ENCODE data around the gene ANKRD6. TPM values are rescaled to one million over a fixed set of nuclear protein-coding genes. Genes with fewer than 3 reads are reported as not detected.

ANKRD6 gene
- total RNA-seq, 4 donors from 2014 or later = 1.6 to 6.8 (median 2.9) TPM

DNA sequence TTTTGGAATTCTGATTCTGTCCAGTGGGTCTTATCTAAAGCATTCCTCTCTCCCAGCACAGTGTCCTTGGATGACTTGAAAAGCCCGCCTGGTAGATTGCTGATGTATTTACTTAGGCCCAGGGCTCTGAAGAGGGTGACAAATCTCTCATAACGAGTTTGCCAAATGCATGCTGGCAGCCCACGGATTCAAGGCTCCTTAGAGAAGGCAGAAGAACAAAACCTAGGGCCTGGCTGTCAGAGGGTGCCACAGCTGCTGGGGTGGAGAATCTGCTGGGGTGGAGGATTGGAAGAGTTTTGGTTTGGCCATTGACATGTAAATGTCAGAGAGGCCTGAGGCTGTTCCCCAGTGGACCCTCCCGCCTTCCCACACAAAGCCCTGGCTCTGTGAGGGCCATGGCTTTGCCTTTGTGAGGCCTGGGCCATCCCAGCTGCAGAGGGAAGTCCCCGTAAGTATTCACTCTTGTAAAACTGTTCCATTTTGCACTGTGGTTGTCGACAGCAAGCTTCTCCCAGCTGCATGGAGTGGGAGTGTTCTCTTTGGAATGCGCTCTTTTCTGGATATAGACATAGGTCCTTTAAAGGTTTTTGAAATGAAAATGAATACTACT, 50.3 kb downstream of the ANKRD6 start:
- DNase-seq = no peak
- Histone ChIP-seq H3K4me1 (peaks cover 11 to 25% of the 10 kb centered on the region in 2 donors), H3K27ac (peak overlapping the region; percentile 9 to 64 (median 20)), H3K4me3 (no peak overlapping the region), H3K36me3 (no peaks in the 10 kb centered on the region), H3K9me3 (no peaks in the 10 kb centered on the region), H3K27me3 (no peaks in the 10 kb centered on the region)
- TF ChIP-seq, protein P1, sequence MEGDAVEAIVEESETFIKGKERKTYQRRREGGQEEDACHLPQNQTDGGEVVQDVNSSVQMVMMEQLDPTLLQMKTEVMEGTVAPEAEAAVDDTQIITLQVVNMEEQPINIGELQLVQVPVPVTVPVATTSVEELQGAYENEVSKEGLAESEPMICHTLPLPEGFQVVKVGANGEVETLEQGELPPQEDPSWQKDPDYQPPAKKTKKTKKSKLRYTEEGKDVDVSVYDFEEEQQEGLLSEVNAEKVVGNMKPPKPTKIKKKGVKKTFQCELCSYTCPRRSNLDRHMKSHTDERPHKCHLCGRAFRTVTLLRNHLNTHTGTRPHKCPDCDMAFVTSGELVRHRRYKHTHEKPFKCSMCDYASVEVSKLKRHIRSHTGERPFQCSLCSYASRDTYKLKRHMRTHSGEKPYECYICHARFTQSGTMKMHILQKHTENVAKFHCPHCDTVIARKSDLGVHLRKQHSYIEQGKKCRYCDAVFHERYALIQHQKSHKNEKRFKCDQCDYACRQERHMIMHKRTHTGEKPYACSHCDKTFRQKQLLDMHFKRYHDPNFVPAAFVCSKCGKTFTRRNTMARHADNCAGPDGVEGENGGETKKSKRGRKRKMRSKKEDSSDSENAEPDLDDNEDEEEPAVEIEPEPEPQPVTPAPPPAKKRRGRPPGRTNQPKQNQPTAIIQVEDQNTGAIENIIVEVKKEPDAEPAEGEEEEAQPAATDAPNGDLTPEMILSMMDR (IDR thresholded peaks at IDR 0.05 in 4 of 5, conservative IDR thresholded peaks at IDR 0.05 in 1 of 5) = no peak
- no peak for TF ChIP-seq POLR2A (IDR thresholded peaks at IDR 0.05)
- ATAC-seq = no peak
- in situ Hi-C loops (cut with MboI; ENCODE audit: low sequenced_read_pairs in 4 of 4) (no loop called here), intact Hi-C loops (cut with DNase I; ENCODE audit: low total_unique reads) (no loop called here)

DNA sequence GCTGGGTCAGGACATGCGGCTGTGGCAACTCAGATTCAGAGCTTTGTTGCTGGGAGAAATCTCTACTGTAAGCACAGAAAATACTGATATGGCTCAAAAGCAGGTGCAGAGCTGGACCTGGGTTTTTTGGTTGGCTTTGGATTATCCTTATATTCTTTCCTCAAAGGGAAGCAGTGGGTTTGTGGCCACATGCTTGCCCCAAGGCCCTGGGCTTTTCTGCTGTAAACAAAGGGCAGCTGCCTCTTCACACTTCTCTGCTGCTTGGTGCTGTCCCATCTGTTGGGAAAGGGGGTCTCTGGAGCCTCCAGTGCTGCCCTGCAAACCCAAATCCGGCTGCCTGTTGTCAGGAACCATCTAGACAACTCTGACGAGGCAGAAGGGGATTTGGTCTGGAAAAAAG, 52.4 kb downstream of the ANKRD6 start:
- intact Hi-C loops (cut with DNase I; ENCODE audit: low total_unique reads) (no loop called here), in situ Hi-C loops (cut with MboI; ENCODE audit: low sequenced_read_pairs in 4 of 4) (no loop called here)
- Histone ChIP-seq H3K9me3 (no peaks in the 10 kb centered on the region), H3K27me3 (no peaks in the 10 kb centered on the region), H3K36me3 (no peaks in the 10 kb centered on the region), H3K4me3 (no peak overlapping the region), H3K27ac (no peak overlapping the region), H3K4me1 (peaks cover 11 to 26% of the 10 kb centered on the region in 2 donors)
- DNase-seq (no peak), ATAC-seq (no peak)
- TF ChIP-seq POLR2A (IDR thresholded peaks at IDR 0.05) = no peak
- TF ChIP-seq, protein P1 (IDR thresholded peaks at IDR 0.05 in 4 of 5, conservative IDR thresholded peaks at IDR 0.05 in 1 of 5) = no peak

DNA sequence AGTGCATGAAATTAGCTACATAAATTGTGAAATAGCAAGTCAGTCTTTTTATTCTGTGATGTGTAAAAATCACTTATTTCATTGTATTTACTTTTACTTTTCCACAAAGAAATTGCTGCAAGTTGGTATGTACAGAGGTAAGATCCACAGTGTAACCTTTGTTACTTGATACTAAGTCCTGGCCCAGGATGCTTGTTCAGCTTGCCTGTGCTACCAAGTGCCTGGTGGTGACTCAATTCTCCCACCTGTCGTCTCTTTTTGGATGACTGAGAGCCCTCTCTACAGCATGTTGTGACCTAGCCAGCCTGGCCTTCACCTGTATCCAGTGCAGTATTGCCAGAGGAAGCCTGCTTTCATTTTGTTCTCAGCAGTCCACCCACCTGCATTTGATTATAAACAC, 54.9 kb downstream of the ANKRD6 start:
- H3K36me3 ChIP-seq = no peaks in the 10 kb centered on the region
- H3K27ac ChIP-seq = peak overlapping the region in 1 of 4 donors; percentile 48
- in situ Hi-C loops (cut with MboI; ENCODE audit: low sequenced_read_pairs in 4 of 4) = no loop called here
- no peak for TF ChIP-seq POLR2A (IDR thresholded peaks at IDR 0.05)
- TF ChIP-seq, protein P1 (IDR thresholded peaks at IDR 0.05 in 4 of 5, conservative IDR thresholded peaks at IDR 0.05 in 1 of 5) = no peak
- no peaks in the 10 kb centered on the region for H3K27me3 ChIP-seq
- no peak overlapping the region for H3K4me3 ChIP-seq
- DNase-seq = peak; percentile 56 to 58
- H3K9me3 ChIP-seq = no peaks in the 10 kb centered on the region
- H3K4me1 ChIP-seq = peaks cover 11 to 25% of the 10 kb centered on the region in 2 donors
- peak; percentile 84 to 95 for ATAC-seq
- intact Hi-C loops (cut with DNase I; ENCODE audit: low total_unique reads) = no loop called here

DNA sequence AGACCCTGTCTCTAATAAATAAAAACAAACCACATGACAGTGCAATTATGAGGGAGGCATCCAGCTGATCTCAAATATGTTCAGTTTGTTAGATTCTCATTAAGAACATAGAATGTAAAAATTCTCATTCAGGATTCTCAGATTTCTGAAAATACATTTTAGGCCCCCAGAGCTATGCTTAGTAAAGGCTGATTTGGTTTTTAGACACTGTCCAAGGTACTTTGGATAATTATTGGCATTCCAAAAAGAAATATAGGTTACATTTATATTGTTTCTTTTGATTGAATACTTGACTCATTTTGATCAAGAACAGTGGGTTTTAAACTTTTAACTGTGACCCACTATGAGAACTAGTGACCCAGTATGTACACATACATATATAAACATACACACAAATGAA, 55.5 kb downstream of the ANKRD6 start:
- peak overlapping the region in 1 of 4 donors; percentile 48 for H3K27ac ChIP-seq
- intact Hi-C loops (cut with DNase I; ENCODE audit: low total_unique reads) = no loop called here

More for the DNA sequence above, 55.5 kb downstream of the ANKRD6 start:
- Histone ChIP-seq H3K27me3 (no peaks in the 10 kb centered on the region), H3K36me3 (no peaks in the 10 kb centered on the region), H3K4me3 (no peak overlapping the region), H3K4me1 (peaks cover 6 to 21% of the 10 kb centered on the region in 2 donors), H3K9me3 (no peaks in the 10 kb centered on the region)
- no peak for ATAC-seq
- no peak for DNase-seq
- in situ Hi-C loops (cut with MboI; ENCODE audit: low sequenced_read_pairs in 4 of 4) = no loop called here
- TF ChIP-seq, protein P1 (IDR thresholded peaks at IDR 0.05 in 4 of 5, conservative IDR thresholded peaks at IDR 0.05 in 1 of 5) = no peak
- TF ChIP-seq POLR2A (IDR thresholded peaks at IDR 0.05) = no peak
